Measurements from ENCODE around the gene ING4. TPM values are rescaled to one million over a fixed set of nuclear protein-coding genes. Genes with fewer than 3 reads are reported as not detected.
A peak's percentile ranks its signal among the peaks of the same experiment; 100 is the strongest.

The ING4 gene
- total RNA-seq, 2 experiments from 2014 or later, result 16.6 to 16.7 TPM

DNA sequence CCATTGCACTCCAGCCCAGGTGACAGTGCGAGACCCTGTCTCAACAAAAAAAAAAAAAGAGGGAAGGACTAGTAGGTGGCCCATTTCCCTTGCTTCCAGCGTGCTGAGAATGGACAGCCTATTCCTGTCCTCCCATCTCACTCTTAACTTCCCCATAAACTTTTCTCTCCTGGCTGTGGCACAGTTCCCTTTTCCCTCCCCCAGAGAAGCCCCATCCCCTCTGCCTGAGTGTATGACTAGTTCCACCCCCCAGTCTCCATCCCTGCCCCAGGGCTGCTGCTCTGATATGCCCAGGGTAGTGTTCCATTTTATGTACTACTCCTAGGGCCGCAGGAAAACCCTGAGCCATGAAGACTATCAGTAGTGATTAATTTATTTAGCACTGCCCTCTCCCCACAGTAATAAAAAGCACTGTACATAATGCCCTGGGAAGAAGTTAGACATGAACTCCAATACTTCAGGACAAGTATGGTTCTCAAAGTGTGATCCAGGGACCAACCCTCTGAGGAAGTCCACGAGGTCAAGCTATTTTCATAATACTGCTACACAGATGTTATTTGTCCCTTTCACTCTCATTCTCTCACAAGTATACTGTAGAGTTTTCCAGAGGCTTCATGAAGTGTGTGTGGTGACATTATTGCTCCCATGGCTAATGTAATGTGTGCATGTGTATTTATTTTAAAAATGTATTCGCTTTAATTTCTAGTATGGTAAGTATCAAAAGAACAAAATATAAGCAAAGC lies 44.3 kb downstream of the ING4 start:
- DNase-seq (no peak), ATAC-seq (no peak)
- Mint-ChIP-seq H3K4me1 (ENCODE audit: low read depth) (peaks cover 16% of the 10 kb centered on the region), H3K4me3 (no peak overlapping the region), H3K27ac (no peak overlapping the region), H3K9me3 (no peaks in the 10 kb centered on the region), H3K27me3 (no peaks in the 10 kb centered on the region), H3K36me3 (ENCODE audit: low read depth) (peaks cover 11% of the 10 kb centered on the region)
- ChIA-PET CTCF (interaction anchor here (0.7 to 4.8 kb wide), 15 partner anchors 12 to 254 kb away, joined by 3 to 41 read pairs (median 3); partner anchors contain the start of genes P3H3, SPSB2 and ZNF384), POLR2A (interaction anchor here (1.1 to 1.9 kb wide), 3 partner anchors 17 to 254 kb away, joined by 3 to 10 read pairs (median 6); partner anchors contain the start of genes LPAR5 and ZNF384)
- intact Hi-C loops (cut with micrococcal nuclease), result loop anchor here (2.0 kb wide), 1 partner anchor 66 kb away; no protein-coding TSS in a partner anchor
- TF ChIP-seq, protein P1, sequence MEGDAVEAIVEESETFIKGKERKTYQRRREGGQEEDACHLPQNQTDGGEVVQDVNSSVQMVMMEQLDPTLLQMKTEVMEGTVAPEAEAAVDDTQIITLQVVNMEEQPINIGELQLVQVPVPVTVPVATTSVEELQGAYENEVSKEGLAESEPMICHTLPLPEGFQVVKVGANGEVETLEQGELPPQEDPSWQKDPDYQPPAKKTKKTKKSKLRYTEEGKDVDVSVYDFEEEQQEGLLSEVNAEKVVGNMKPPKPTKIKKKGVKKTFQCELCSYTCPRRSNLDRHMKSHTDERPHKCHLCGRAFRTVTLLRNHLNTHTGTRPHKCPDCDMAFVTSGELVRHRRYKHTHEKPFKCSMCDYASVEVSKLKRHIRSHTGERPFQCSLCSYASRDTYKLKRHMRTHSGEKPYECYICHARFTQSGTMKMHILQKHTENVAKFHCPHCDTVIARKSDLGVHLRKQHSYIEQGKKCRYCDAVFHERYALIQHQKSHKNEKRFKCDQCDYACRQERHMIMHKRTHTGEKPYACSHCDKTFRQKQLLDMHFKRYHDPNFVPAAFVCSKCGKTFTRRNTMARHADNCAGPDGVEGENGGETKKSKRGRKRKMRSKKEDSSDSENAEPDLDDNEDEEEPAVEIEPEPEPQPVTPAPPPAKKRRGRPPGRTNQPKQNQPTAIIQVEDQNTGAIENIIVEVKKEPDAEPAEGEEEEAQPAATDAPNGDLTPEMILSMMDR (IDR thresholded peaks at IDR 0.05), result no peak

DNA sequence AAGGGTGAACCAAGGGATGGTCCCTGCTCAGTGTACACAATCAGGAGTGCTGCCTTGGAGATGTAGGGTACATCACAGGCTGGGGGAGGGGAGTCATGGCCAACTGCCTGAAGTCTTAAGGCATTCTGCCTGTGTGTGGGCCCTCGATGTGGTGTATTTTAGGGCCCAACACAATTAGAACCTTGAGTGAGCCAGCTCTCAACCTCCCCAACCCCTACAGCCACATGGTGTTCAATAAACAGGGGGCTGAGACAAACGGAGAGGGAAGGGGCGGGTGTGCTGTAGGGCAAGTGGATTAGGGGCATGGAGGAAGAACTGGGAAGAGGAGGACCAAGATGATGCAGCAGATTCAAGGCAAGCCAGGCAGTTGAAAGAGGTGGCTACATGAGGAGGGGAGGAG lies 47.1 kb downstream of the ING4 start:
- POLR2A ChIA-PET, result no interaction called here
- intact Hi-C loops (cut with micrococcal nuclease), result no loop called here
- CTCF ChIA-PET, result interaction anchor here (0.9 to 3.9 kb wide), 3 partner anchors 62 to 209 kb away, joined by 3 to 21 read pairs (median 3); no protein-coding TSS in a partner anchor
- DNase-seq (no peak), ATAC-seq (no peak)
- peaks cover 5% of the 10 kb centered on the region for H3K36me3 Mint-ChIP-seq (ENCODE audit: low read depth)
- peak overlapping the region; percentile 13 for H3K27ac Mint-ChIP-seq
- H3K4me1 Mint-ChIP-seq (ENCODE audit: low read depth), result peaks cover 39% of the 10 kb centered on the region
- TF ChIP-seq, protein P1 (IDR thresholded peaks at IDR 0.05), result no peak
- no peak overlapping the region for H3K4me3 Mint-ChIP-seq
- no peaks in the 10 kb centered on the region for H3K9me3 Mint-ChIP-seq
- H3K27me3 Mint-ChIP-seq, result no peaks in the 10 kb centered on the region

DNA sequence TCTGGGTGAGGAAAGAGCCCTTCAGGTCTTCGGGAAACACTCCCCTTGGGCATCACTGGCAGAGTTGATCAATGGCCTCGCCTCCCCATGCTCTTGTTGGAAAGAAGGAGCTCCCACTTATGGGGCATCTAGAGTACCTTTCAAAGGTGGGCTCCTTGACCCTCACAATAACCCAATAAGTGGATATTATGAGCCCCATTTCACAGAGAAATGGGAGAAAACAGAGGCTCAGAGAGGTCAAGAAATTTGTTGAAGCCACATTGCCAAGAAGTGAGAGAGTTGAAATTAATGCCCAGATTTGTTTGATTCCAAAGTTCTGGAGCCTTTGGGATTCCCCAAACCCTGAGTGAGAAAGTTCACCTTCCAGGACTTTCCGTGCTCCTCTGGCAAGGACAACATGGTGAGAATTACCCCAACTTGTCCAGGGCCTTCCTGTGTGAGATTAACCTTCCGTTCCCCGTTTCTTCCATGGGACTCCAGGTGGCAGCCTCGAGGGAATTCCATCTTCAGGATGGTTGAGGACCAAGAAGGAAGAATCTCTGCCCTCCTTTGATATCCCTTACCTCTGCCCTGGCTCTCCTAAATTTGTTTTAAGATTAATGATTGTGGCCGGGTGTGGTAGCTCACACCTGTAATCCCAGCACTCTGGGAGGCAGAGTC lies 48.3 kb downstream of the ING4 start:
- H3K36me3 Mint-ChIP-seq (ENCODE audit: low read depth), result peaks cover 3% of the 10 kb centered on the region
- no peaks in the 10 kb centered on the region for H3K9me3 Mint-ChIP-seq
- H3K4me3 Mint-ChIP-seq, result no peak overlapping the region
- H3K27ac Mint-ChIP-seq, result peak overlapping the region; percentile 1
- H3K4me1 Mint-ChIP-seq (ENCODE audit: low read depth), result peaks cover 46% of the 10 kb centered on the region
- H3K27me3 Mint-ChIP-seq, result no peaks in the 10 kb centered on the region
- no peak for ATAC-seq
- POLR2A ChIA-PET, result interaction anchor here (0.6 to 2.9 kb wide), 7 partner anchors 13 to 185 kb away, joined by 3 to 10 read pairs (median 3); partner anchors contain the start of gene LPAR5
- intact Hi-C loops (cut with micrococcal nuclease), result no loop called here
- TF ChIP-seq, protein P1 (IDR thresholded peaks at IDR 0.05), result no peak
- no peak for DNase-seq
- CTCF ChIA-PET, result interaction anchor here (1.0 to 3.9 kb wide), 6 partner anchors 17 to 138 kb away, joined by 3 to 21 read pairs (median 4); partner anchors contain the start of genes LPAR5 and MLF2

DNA sequence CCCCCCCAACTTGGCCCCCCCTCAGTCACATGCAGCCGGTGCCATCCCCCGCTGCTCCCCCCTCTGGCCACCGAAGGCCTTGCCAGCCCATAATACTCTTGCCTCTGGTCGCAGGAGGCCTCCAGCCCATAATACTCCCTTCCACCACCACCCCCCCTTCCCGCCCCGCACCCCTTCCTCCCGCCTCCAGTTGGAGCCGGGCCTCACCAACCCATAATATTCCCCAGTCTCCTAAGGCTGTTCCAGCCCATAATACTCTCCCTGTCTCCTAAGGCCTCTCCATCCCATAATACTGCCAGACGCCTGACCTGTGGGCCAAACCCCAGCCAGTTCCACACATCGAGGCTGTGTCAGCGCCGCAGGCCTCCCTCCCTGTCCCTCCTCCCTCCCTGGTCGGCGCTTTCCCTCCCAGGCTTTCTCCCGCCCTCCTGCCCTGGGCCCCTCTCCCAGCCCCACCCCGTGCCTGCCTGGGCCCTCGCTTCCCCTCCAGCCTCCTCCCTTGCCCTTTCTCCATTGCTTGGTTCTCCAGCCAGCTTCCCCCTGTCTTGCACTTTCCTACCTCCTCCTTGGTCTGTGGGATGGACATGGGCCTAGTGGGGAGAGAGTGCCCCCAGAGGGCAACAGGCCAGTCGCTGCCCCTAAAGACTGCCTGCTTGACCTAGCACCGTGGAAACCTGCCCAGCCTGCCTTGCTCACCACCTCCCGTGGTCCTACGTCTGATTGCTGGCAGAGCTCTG lies 49.0 kb downstream of the ING4 start:
- CTCF ChIA-PET, result interaction anchor here (1.0 to 3.9 kb wide), 6 partner anchors 18 to 139 kb away, joined by 3 to 21 read pairs (median 4); partner anchors contain the start of genes LPAR5 and MLF2
- Mint-ChIP-seq H3K27ac (peak overlapping the region; percentile 68), H3K27me3 (no peaks in the 10 kb centered on the region), H3K4me3 (no peak overlapping the region), H3K9me3 (no peaks in the 10 kb centered on the region), H3K4me1 (ENCODE audit: low read depth) (peaks cover 46% of the 10 kb centered on the region), H3K36me3 (ENCODE audit: low read depth) (no peaks in the 10 kb centered on the region)
- DNase-seq (peak; percentile 63), ATAC-seq (peak; percentile 38)
- POLR2A ChIA-PET, result interaction anchor here (0.6 to 2.9 kb wide), 9 partner anchors 9 to 184 kb away, joined by 3 to 10 read pairs (median 3); partner anchors contain the start of genes LPAR5 and ZNF384
- intact Hi-C loops (cut with micrococcal nuclease), result no loop called here
- TF ChIP-seq, protein P1 (IDR thresholded peaks at IDR 0.05), result no peak
